ENCODE data around the gene THSD7A. TPM values are rescaled to one million over a fixed set of nuclear protein-coding genes. Genes with fewer than 3 reads are reported as not detected.

THSD7A gene
- total and polyA plus RNA-seq, 9 of the 15 experiments (the other 6 are each of a cell fraction or from before 2014, with no cell fraction given), result 0.01 to 0.02 TPM; not detected in 7

- WGBS (ENCODE audit: insufficient coverage, low coverage, missing lambda C conversion rate), result 1% methylated on average over 4 of the region's 4 CpGs
- no TSS peak for BruUV-seq (replicated peaks)
- TF ChIP-seq ZNF57 (CRISPR knock-in tag; IDR thresholded peaks at IDR 0.05) (no peak), MCM7 (IDR thresholded peaks at IDR 0.05) (no peak), GABPA (tag; conservative IDR thresholded peaks at IDR 0.05; ENCODE audit: low read depth) (no peak), ETS1 (conservative IDR thresholded peaks at IDR 0.05; ENCODE audit: control insufficient read depth, low read depth, low read length) (no peak), KHSRP (IDR thresholded peaks at IDR 0.05) (no peak), NFIX (CRISPR knock-in tag; IDR thresholded peaks at IDR 0.05; ENCODE audit: low read depth) (no peak), ASH1L (IDR thresholded peaks at IDR 0.05; ENCODE audit: borderline replicate concordance, low read depth, partially characterized antibody) (no peak), CCAR2 (IDR thresholded peaks at IDR 0.05; ENCODE audit: low read depth, low read length) (no peak), SMC3 (conservative IDR thresholded peaks at IDR 0.05; ENCODE audit: insufficient read depth, low read depth, low read length) (no peak), SIN3A (IDR thresholded peaks at IDR 0.05; ENCODE audit: borderline replicate concordance in 2 of 2, control insufficient read depth in 1 of 2, low read depth in 2 of 2, low read length in 2 of 2) (no peak)
- TF ChIP-seq, protein P1, sequence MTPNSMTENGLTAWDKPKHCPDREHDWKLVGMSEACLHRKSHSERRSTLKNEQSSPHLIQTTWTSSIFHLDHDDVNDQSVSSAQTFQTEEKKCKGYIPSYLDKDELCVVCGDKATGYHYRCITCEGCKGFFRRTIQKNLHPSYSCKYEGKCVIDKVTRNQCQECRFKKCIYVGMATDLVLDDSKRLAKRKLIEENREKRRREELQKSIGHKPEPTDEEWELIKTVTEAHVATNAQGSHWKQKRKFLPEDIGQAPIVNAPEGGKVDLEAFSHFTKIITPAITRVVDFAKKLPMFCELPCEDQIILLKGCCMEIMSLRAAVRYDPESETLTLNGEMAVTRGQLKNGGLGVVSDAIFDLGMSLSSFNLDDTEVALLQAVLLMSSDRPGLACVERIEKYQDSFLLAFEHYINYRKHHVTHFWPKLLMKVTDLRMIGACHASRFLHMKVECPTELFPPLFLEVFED (CRISPR knock-in tag; conservative IDR thresholded peaks at IDR 0.05), result no peak
- TF ChIP-seq, protein P2, sequence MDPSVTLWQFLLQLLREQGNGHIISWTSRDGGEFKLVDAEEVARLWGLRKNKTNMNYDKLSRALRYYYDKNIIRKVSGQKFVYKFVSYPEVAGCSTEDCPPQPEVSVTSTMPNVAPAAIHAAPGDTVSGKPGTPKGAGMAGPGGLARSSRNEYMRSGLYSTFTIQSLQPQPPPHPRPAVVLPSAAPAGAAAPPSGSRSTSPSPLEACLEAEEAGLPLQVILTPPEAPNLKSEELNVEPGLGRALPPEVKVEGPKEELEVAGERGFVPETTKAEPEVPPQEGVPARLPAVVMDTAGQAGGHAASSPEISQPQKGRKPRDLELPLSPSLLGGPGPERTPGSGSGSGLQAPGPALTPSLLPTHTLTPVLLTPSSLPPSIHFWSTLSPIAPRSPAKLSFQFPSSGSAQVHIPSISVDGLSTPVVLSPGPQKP (CRISPR knock-in tag; IDR thresholded peaks at IDR 0.05), result no peak
- POLR2A ChIA-PET, result no interaction called here
- Histone ChIP-seq H2AFZ (ENCODE audit: low read depth, low read length) (no peak overlapping the region), H3K4me3 (no peak overlapping the region), H3K36me3 (ENCODE audit: control insufficient read depth, insufficient read depth, low read length) (no peaks in the 10 kb centered on the region), H3K9me1 (ENCODE audit: control insufficient read depth, insufficient read depth, low read length) (no peaks in the 10 kb centered on the region), H3K27me3 (ENCODE audit: control insufficient read depth in 2 of 2, insufficient read depth in 2 of 2, low read length in 2 of 2) (no peaks in the 10 kb centered on the region), H3K79me2 (ENCODE audit: control insufficient read depth, insufficient read depth, low read length) (no peaks in the 10 kb centered on the region), H3K4me2 (ENCODE audit: insufficient read depth, low read length) (no peak overlapping the region), H3K9me3 (replicated peaks; ENCODE audit: control insufficient read depth, insufficient read depth, low read depth, low read length) (no peaks in the 10 kb centered on the region), H3K9ac (ENCODE audit: insufficient read depth in 1 of 2, low read depth in 2 of 2, low read length in 2 of 2) (no peak overlapping the region), H3K4me1 (replicated peaks in 1 of 2; ENCODE audit: control insufficient read depth in 2 of 2, insufficient read depth in 2 of 2, low read length in 2 of 2) (no peaks in the 10 kb centered on the region), H3K27ac (ENCODE audit: extremely low read depth, low read depth, low read length) (no peak overlapping the region), H4K20me1 (replicated peaks; ENCODE audit: control insufficient read depth, insufficient read depth, low read length) (no peaks in the 10 kb centered on the region)
- FAIRE-seq (no peak), ATAC-seq (no peak), DNase-seq (ENCODE audit: extremely low read depth in 1 of 4, low spot score in 3 of 4) (no peak)
- CTCF ChIA-PET (ENCODE audit: low intra/inter-chr PET ratio), result no interaction called here
- intact Hi-C loops (cut with micrococcal nuclease), result no loop called here
- in situ Hi-C loops (cut with MboI), result no loop called here
These were observed 13.7 kb downstream of the THSD7A start for GRCh38 chr7:11818281-11818680.
